HepG2 (cell line): ENCODE results near the gene AKR7A3.

Experiments used
- MIXL1 ChIP-seq: IDR thresholded peaks from 2 replicates; pipeline ENCODE4 v1.6.1; 2016
- PRDM15 ChIP-seq: sonication (generic); formaldehyde crosslinking; IDR thresholded peaks from 2 replicates; pipeline ENCODE4 v1.4.0; 2020; ENCODE audit warnings: missing genetic modification reagents
- ZNF230 ChIP-seq: sonication (generic); formaldehyde crosslinking; IDR thresholded peaks from 2 replicates; pipeline ENCODE4 v1.4.0; 2020; ENCODE audit warnings: mild to moderate bottlenecking, missing genetic modification reagents
- TF ChIP-seq, protein P1 (sequence below): IDR thresholded peaks from 2 replicates; pipeline ENCODE4 v1.6.1; 2012; ENCODE audit warnings: inconsistent platforms

DNA sequence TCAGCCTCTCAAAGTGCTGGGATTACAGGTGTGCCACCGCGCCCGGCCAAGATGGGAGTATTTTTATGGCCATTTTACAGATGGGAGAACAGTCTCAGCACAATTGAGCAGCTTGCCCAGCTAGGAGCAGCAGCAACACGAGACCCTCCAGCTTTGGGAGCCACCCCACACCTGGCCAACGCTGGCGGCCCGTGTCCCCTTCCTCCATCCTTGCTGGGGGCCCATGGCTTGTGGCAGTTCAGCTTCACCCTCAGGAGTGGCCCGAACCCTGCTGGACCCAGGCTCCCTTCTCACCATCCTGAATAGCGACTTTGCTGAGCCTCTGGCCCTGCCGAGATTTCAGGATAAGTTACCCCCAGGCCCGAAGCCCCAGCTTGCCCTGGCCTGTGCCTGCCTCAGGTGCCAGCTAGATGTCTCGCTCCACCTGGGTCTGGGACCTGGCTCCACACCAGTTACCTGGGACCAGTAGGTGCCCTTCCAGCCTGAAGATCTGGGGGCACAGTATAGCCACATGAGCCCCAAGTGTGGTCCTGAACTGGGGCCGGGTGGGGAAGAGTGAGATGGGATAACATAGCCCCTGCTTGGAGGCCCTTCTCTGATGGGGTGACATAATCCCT, 42.8 kb upstream of the AKR7A3 start:
- TF ChIP-seq ZNF230 (CRISPR knock-in tag): no peak
- TF ChIP-seq PRDM15 (CRISPR knock-in tag): no peak
- no peak for TF ChIP-seq MIXL1 (CRISPR knock-in tag)
- TF ChIP-seq, protein P1, sequence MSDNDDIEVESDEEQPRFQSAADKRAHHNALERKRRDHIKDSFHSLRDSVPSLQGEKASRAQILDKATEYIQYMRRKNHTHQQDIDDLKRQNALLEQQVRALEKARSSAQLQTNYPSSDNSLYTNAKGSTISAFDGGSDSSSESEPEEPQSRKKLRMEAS: no peak
